Measurements from ENCODE around the gene AFF3.

Gene AFF3

GRCh38 chr2:99689145-99689742 lies 453.1 kb downstream of the AFF3 start:
- TF ChIP-seq BHLHE40 (IDR thresholded peaks at IDR 0.05; ENCODE audit: borderline replicate concordance) (no peak), FOXA1 (IDR thresholded peaks at IDR 0.05) (no peak), ZNF384 (IDR thresholded peaks at IDR 0.05) (no peak), HDGF (IDR thresholded peaks at IDR 0.05; ENCODE audit: borderline replicate concordance) (no peak)
- ChIA-PET CTCF (no interaction called here), POLR2A (no interaction called here)
- no peak for DNase-seq (ENCODE audit: extremely low spot score)

GRCh38 chr2:99688699-99689098 lies 453.7 kb downstream of the AFF3 start:
- POLR2A ChIA-PET: no interaction called here
- CTCF ChIA-PET: no interaction called here

GRCh38 chr2:99682275-99683060 lies 459.9 kb downstream of the AFF3 start:
- TF ChIP-seq CTBP1 (IDR thresholded peaks at IDR 0.05; ENCODE audit: borderline replicate concordance) (no peak), HDGF (IDR thresholded peaks at IDR 0.05; ENCODE audit: borderline replicate concordance) (no peak), ZNF384 (IDR thresholded peaks at IDR 0.05) (no peak), L3MBTL2 (conservative IDR thresholded peaks at IDR 0.05) (no peak)
- POLR2A ChIA-PET: no interaction called here
- no peak for DNase-seq (ENCODE audit: extremely low spot score)
- CTCF ChIA-PET: no interaction called here

More at GRCh38 chr2:99688699-99689098, 453.7 kb downstream of the AFF3 start:
- DNase-seq (ENCODE audit: extremely low spot score): no peak
- no peak for TF ChIP-seq BHLHE40 (IDR thresholded peaks at IDR 0.05; ENCODE audit: borderline replicate concordance)
- TF ChIP-seq TARDBP (IDR thresholded peaks at IDR 0.05): no peak
- no peak for TF ChIP-seq NFRKB (IDR thresholded peaks at IDR 0.05)
- no peak for TF ChIP-seq FOXK2 (IDR thresholded peaks at IDR 0.05)

GRCh38 chr2:99680946-99681345 lies 461.4 kb downstream of the AFF3 start:
- TF ChIP-seq ZNF384 (IDR thresholded peaks at IDR 0.05) (no peak), SUZ12 (IDR thresholded peaks at IDR 0.05) (no peak), NFRKB (IDR thresholded peaks at IDR 0.05) (no peak), FOXA1 (IDR thresholded peaks at IDR 0.05) (no peak)
- no peak for DNase-seq (ENCODE audit: extremely low spot score)
- CTCF ChIA-PET: no interaction called here
- POLR2A ChIA-PET: no interaction called here

GRCh38 chr2:99679518-99679917 lies 462.9 kb downstream of the AFF3 start:
- ChIA-PET POLR2A (no interaction called here), CTCF (no interaction called here)
- no peak for TF ChIP-seq ELF4 (IDR thresholded peaks at IDR 0.05)
- no peak for TF ChIP-seq BHLHE40 (IDR thresholded peaks at IDR 0.05; ENCODE audit: borderline replicate concordance)
- TF ChIP-seq L3MBTL2 (conservative IDR thresholded peaks at IDR 0.05): no peak
- no peak for TF ChIP-seq FOXK2 (IDR thresholded peaks at IDR 0.05)
- no peak for TF ChIP-seq CTBP1 (IDR thresholded peaks at IDR 0.05; ENCODE audit: borderline replicate concordance)
- TF ChIP-seq ARNT (IDR thresholded peaks at IDR 0.05): no peak
- TF ChIP-seq FOXM1 (IDR thresholded peaks at IDR 0.05; ENCODE audit: borderline replicate concordance): no peak
- no peak for TF ChIP-seq ZNF384 (IDR thresholded peaks at IDR 0.05)
- no peak for DNase-seq (ENCODE audit: extremely low spot score)

- TF ChIP-seq SUZ12 (IDR thresholded peaks at IDR 0.05) (no peak), CTBP1 (IDR thresholded peaks at IDR 0.05; ENCODE audit: borderline replicate concordance) (no peak), TARDBP (IDR thresholded peaks at IDR 0.05) (no peak), ARNT (IDR thresholded peaks at IDR 0.05) (no peak), LEF1 (IDR thresholded peaks at IDR 0.05; ENCODE audit: borderline replicate concordance) (no peak), ELF4 (IDR thresholded peaks at IDR 0.05) (no peak), FOXA1 (IDR thresholded peaks at IDR 0.05) (no peak), BHLHE40 (IDR thresholded peaks at IDR 0.05; ENCODE audit: borderline replicate concordance) (no peak), FOXK2 (IDR thresholded peaks at IDR 0.05) (no peak), L3MBTL2 (conservative IDR thresholded peaks at IDR 0.05) (no peak), PKNOX1 (IDR thresholded peaks at IDR 0.05) (no peak)
- POLR2A ChIA-PET: no interaction called here
- DNase-seq (ENCODE audit: extremely low spot score): no peak
- CTCF ChIA-PET: no interaction called here
These were observed 463.8 kb downstream of the AFF3 start for GRCh38 chr2:99678625-99679024.

- CTCF ChIA-PET: no interaction called here
- POLR2A ChIA-PET: no interaction called here
- DNase-seq (ENCODE audit: extremely low spot score): no peak
- TF ChIP-seq ELF4 (IDR thresholded peaks at IDR 0.05): no peak
- no peak for TF ChIP-seq FOXK2 (IDR thresholded peaks at IDR 0.05)
- no peak for TF ChIP-seq ARNT (IDR thresholded peaks at IDR 0.05)
- TF ChIP-seq LEF1 (IDR thresholded peaks at IDR 0.05; ENCODE audit: borderline replicate concordance): no peak
- no peak for TF ChIP-seq ZNF384 (IDR thresholded peaks at IDR 0.05)
- TF ChIP-seq FOXM1 (IDR thresholded peaks at IDR 0.05; ENCODE audit: borderline replicate concordance): no peak
- TF ChIP-seq SP1 (IDR thresholded peaks at IDR 0.05): no peak
- TF ChIP-seq TARDBP (IDR thresholded peaks at IDR 0.05): no peak
- no peak for TF ChIP-seq CTBP1 (IDR thresholded peaks at IDR 0.05; ENCODE audit: borderline replicate concordance)
- no peak for TF ChIP-seq SUZ12 (IDR thresholded peaks at IDR 0.05)
- TF ChIP-seq PKNOX1 (IDR thresholded peaks at IDR 0.05): no peak
- TF ChIP-seq FOXA1 (IDR thresholded peaks at IDR 0.05): no peak
- TF ChIP-seq L3MBTL2 (conservative IDR thresholded peaks at IDR 0.05): no peak
These were observed 464.6 kb downstream of the AFF3 start for GRCh38 chr2:99677814-99678213.

All from HEK293T (cell line).